HepG2 (cell line): ENCODE results near the gene DCAF15. TPM values are rescaled to one million over a fixed set of nuclear protein-coding genes. Genes with fewer than 3 reads are reported as not detected.

ENCODE experiments used
- ATAC-seq: fragments of 200-7000 bp; cut with Tn5 transposase; 3 replicates; pipeline ENCODE4 v1.9.1; 2020; ENCODE audit warnings: mild to moderate bottlenecking, moderate library complexity
- BruUV-seq: library from RNA; stranded (reverse); fragments of 400-500 nt; replicated peaks from 2 replicates; lab custom pipeline; 2021; lab: Mats Ljungman, UMichigan
- CTCF ChIA-PET: fragments of 300-600 bp; formaldehyde crosslinking; extraction: SDS; loops from one replicate; lab custom pipeline; 2021; ENCODE audit warnings: low total read pairs, inconsistent platforms, low intra/inter-chr PET ratio; lab: Yijun Ruan, JAX
- POLR2A ChIA-PET: fragments of 350-600 bp; sonication (Branson Sonifier 250); formaldehyde crosslinking; loops from one replicate; lab custom pipeline; 2020; ENCODE audit warnings: antibody characterized with exemption, inconsistent platforms; lab: Yijun Ruan, JAX
- DNase-seq: peaks from one replicate; pipeline ENCODE4 v3.0.0-alpha.2; 2015; ENCODE audit warnings: low spot score
- FAIRE-seq: peaks from 3 replicates; lab custom pipeline; 2011; peaks lifted over from hg19 to GRCh38; lab: Jason Lieb, UNC
- H2AFZ ChIP-seq: one replicate; pipeline ENCODE4 v1.6.1; 2011; ENCODE audit warnings: low read length, inconsistent platforms
- H3K27ac ChIP-seq: fragments of 300-600 bp; 3 replicates; pipeline ENCODE4 v1.8.0; 2011; ENCODE audit warnings: mixed run types, mild to moderate bottlenecking, mixed read lengths, low read length, inconsistent platforms; ENCODE audit not compliant: insufficient read depth; ENCODE audit errors: extremely low read length
- H3K27me3 ChIP-seq, 2 experiments: fragments of 200-600 bp in 1 of 2; 2 replicates in 1 of 2; 3 replicates in 1 of 2; pipeline versions ENCODE4 v1.6.0 to v1.8.0; 2011; ENCODE audit warnings: low read length in 2 of 2, mild to moderate bottlenecking in 2 of 2, moderate library complexity in 2 of 2, inconsistent platforms in 1 of 2; ENCODE audit not compliant: insufficient read depth in 2 of 2, control insufficient read depth in 1 of 2
- H3K36me3 ChIP-seq, 2 experiments: fragments of 200-600 bp in 1 of 2; replicated peaks in 1 of 2; 2 replicates in 1 of 2; 3 replicates in 1 of 2; pipeline versions ENCODE4 v1.5.1 to v1.8.0; 2011; ENCODE audit warnings: low read length in 2 of 2, inconsistent platforms in 1 of 2; ENCODE audit not compliant: insufficient read depth in 2 of 2, control insufficient read depth in 1 of 2
- H3K4me1 ChIP-seq: 2 replicates; pipeline ENCODE4 v1.5.1; 2012; ENCODE audit warnings: low read length, inconsistent platforms; ENCODE audit not compliant: insufficient read depth
- H3K4me2 ChIP-seq: 2 replicates; pipeline ENCODE4 v1.6.0; 2011; ENCODE audit warnings: low read depth, low read length, inconsistent platforms
- H3K4me3 ChIP-seq, 3 experiments: fragments of 200-600 bp in 1 of 3; sonication (generic), shearing (Covaris generic) in 1 of 3; replicated peaks in 1 of 3; 2 replicates each; pipeline ENCODE4 v1.5.1; 2011 to 2016; ENCODE audit warnings: low read length in 3 of 3, inconsistent platforms in 2 of 3, low read depth in 2 of 3, mild to moderate bottlenecking in 2 of 3, control low read depth in 1 of 3, mixed read lengths in 1 of 3; ENCODE audit not compliant: insufficient read depth in 1 of 3
- H3K79me2 ChIP-seq: one replicate; pipeline ENCODE4 v1.6.1; 2011; ENCODE audit warnings: low read length, inconsistent platforms; ENCODE audit not compliant: insufficient read depth
- H3K9ac ChIP-seq: 2 replicates; pipeline ENCODE4 v1.6.0; 2011; ENCODE audit warnings: mild to moderate bottlenecking, low read depth, low read length, inconsistent platforms; ENCODE audit not compliant: insufficient read depth
- H3K9me3 ChIP-seq: 2 replicates; pipeline ENCODE4 v1.5.1; 2012; ENCODE audit warnings: mild to moderate bottlenecking, low read length
- H4K20me1 ChIP-seq: 2 replicates; pipeline ENCODE4 v1.6.0; 2011; ENCODE audit warnings: inconsistent platforms, mild to moderate bottlenecking, low read length, moderate library complexity; ENCODE audit not compliant: insufficient read depth
- CCAR2 ChIP-seq: fragments of 200-400 bp; formaldehyde crosslinking; optimal IDR thresholded peaks from 2 replicates; pipeline ENCODE3; 2018; ENCODE audit warnings: low read depth, mild to moderate bottlenecking, low read length, moderate library complexity
- GMEB1 ChIP-seq: sonication (generic); formaldehyde crosslinking; IDR thresholded peaks from 2 replicates; pipeline ENCODE4 v1.5.1; 2020; ENCODE audit warnings: missing genetic modification reagents, mild to moderate bottlenecking, borderline replicate concordance
- ZFP82 ChIP-seq: sonication (generic); formaldehyde crosslinking; IDR thresholded peaks from 2 replicates; pipeline ENCODE4 v1.5.1; 2020; ENCODE audit warnings: mild to moderate bottlenecking, missing genetic modification reagents, borderline replicate concordance
- ZNF414 ChIP-seq: sonication (generic); formaldehyde crosslinking; IDR thresholded peaks from 2 replicates; pipeline ENCODE4 v1.5.0; 2020; ENCODE audit warnings: missing genetic modification reagents
- ZNF629 ChIP-seq: sonication (generic); formaldehyde crosslinking; conservative IDR thresholded peaks from 2 replicates; pipeline ENCODE4 v1.5.0; 2020; ENCODE audit warnings: missing genetic modification reagents
- ZNF788 ChIP-seq: sonication (generic); formaldehyde crosslinking; IDR thresholded peaks from 2 replicates; pipeline ENCODE4 v1.5.0; 2020; ENCODE audit warnings: mild to moderate bottlenecking, missing genetic modification reagents, borderline replicate concordance
- WGBS: methylation state at CpG from one replicate; pipeline ENCODE4 v1.1.6; 2017; ENCODE audit warnings: low lambda C conversion rate; 5-methylcytosine and 5-hydroxymethylcytosine counted together
- in situ Hi-C: cut with HindIII; loops from 2 replicates; pipeline ENCODE4 v1.10.0; 2017; ENCODE audit warnings: low pct_unique_long_range_greater_than_20kb; ENCODE audit not compliant: extremely low pct_ligation_motif_present
- intact Hi-C: fragments of 100-400 bp; cut with micrococcal nuclease; formaldehyde crosslinking; loops from one replicate; pipeline ENCODE4 v1.10.0; 2022; ENCODE audit not compliant: unreplicated experiment
- polyA plus RNA-seq, 8 experiments: library from polyadenylated mRNA; depleted of rRNA in 3 of 8; stranded (reverse) in 7 of 8; unstranded in 1 of 8; fragments of >200 nt; fragmentation: Illumina TruSeq in 4 of 8; extraction: Trizol in 4 of 8; gene quantifications; 2 replicates each; pipeline versions ENCODE4 v1.2.1 to v1.2.3, GENCODE V29; 2011 to 2016; ENCODE audit warnings: low read depth in 4 of 8, missing spikeins in 1 of 8, mixed read lengths in 1 of 8; ENCODE audit not compliant: insufficient read depth in 1 of 8
- total RNA-seq, 5 experiments: library from RNA; depleted of rRNA; stranded (reverse); fragments of >200 nt; fragmentation: Illumina TruSeq; extraction: Trizol; gene quantifications; 2 replicates each; pipeline ENCODE4 v1.2.3, GENCODE V29; 2016; ENCODE audit warnings: low read depth in 1 of 5
- TF ChIP-seq, protein P1 (sequence below): sonication (generic); formaldehyde crosslinking; IDR thresholded peaks from 2 replicates; pipeline ENCODE4 v1.8.1; 2023; ENCODE audit warnings: mild to moderate bottlenecking, missing genetic modification reagents

The DCAF15 gene
- total and polyA plus RNA-seq, 2 of the 13 experiments (the other 11 are each of a cell fraction or from before 2014, with no cell fraction given) = 13.6 to 14.0 TPM

GRCh38 chr19:13995878-13996765 is 43.8 kb downstream of the DCAF15 start:
- Histone ChIP-seq H3K9me3 (no peaks in the 10 kb centered on the region), H3K27ac (no peak overlapping the region), H3K79me2 (no peaks in the 10 kb centered on the region), H4K20me1 (no peaks in the 10 kb centered on the region), H3K27me3 (no peaks in the 10 kb centered on the region; a peak in 1 of 5 replicates), H2AFZ (no peak overlapping the region), H3K4me3 (no peak overlapping the region), H3K4me2 (no peak overlapping the region), H3K36me3 (peaks cover 16 to 30% of the 10 kb centered on the region in 2 experiments; a peak in 4 of 5 replicates), H3K9ac (no peak overlapping the region), H3K4me1 (no peaks in the 10 kb centered on the region)
- ATAC-seq = no peak; the same call in 2 of the 3 replicates
- ChIA-PET CTCF (no interaction called here), POLR2A (no interaction called here)
- intact Hi-C loops = no loop called here
- BruUV-seq = no TSS peak
- TF ChIP-seq GMEB1 (no peak), ZNF629 (CRISPR knock-in tag) (peak; percentile 60), ZFP82 (CRISPR knock-in tag) (no peak), ZNF414 (CRISPR knock-in tag) (no peak), ZNF788 (CRISPR knock-in tag) (no peak), CCAR2 (no peak)
- TF ChIP-seq, protein P1, sequence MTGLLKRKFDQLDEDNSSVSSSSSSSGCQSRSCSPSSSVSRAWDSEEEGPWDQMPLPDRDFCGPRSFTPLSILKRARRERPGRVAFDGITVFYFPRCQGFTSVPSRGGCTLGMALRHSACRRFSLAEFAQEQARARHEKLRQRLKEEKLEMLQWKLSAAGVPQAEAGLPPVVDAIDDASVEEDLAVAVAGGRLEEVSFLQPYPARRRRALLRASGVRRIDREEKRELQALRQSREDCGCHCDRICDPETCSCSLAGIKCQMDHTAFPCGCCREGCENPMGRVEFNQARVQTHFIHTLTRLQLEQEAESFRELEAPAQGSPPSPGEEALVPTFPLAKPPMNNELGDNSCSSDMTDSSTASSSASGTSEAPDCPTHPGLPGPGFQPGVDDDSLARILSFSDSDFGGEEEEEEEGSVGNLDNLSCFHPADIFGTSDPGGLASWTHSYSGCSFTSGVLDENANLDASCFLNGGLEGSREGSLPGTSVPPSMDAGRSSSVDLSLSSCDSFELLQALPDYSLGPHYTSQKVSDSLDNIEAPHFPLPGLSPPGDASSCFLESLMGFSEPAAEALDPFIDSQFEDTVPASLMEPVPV (CRISPR knock-in tag) = no peak
- no peak for DNase-seq
- FAIRE-seq = no peak
- WGBS = 94% methylated on average over 11 of the region's 14 CpGs
- in situ Hi-C loops = no loop called here
